Myocyte (in vitro differentiated cells): ENCODE results near the gene ZFP92. TPM values are rescaled to one million over a fixed set of nuclear protein-coding genes. Genes with fewer than 3 reads are reported as not detected.
A peak's percentile ranks its signal among the peaks of the same experiment; 100 is the strongest.

Source experiments
- DNase-seq: peaks from one replicate; pipeline ENCODE4 v3.0.0-alpha.2; 2012; ENCODE audit warnings: low read depth
- total RNA-seq: library from RNA; depleted of rRNA; stranded (reverse); fragments of >200 nt; gene quantifications from 2 replicates; pipeline ENCODE4 v1.2.3, GENCODE V29; 2014

Gene ZFP92
- total RNA-seq, 1 donor from 2014 or later: not detected

DNA sequence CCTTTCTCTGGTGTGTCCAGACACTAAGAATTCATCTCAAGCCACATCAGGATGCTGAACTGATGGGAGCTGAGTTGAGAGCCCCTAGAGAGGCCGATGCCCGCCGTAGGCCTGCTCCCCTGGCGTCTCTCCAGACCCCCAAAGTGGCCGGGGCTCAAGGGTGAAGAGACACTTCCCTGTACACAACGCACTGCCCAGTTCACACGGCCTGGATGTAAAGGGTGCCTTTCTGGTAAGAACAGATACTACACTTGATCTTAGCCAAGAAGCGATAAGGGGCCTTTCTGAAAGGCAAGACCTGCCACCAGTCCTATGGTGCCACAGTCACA, 39.6 kb downstream of the ZFP92 start:
- DNase-seq: no peak

- DNase-seq: no peak
These were observed 43.8 kb downstream of the ZFP92 start for GRCh38 chrX:153454901-153455550.

GRCh38 chrX:153455571-153455970, 44.3 kb downstream of the ZFP92 start:
- no peak for DNase-seq

DNA sequence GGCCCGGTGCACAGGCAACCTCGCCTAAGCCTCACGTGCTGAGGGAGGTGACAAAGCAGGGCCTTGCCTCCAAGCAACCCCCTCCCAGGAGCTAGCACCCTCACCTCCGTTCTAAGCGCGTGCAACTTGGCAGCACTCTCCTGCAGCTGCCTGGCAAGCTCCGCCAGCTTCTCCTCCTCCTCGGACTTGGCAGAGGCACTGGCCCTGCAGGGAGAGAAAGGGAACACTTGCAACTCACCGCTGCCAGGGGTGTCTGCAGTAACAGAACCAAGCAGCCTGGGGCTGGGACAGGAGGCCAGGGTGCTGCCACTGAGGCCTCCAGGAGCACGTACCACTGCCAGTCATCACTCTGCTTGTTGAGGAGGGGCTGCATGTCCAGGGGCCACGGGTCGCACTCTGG, 44.9 kb downstream of the ZFP92 start:
- DNase-seq: no peak

DNA sequence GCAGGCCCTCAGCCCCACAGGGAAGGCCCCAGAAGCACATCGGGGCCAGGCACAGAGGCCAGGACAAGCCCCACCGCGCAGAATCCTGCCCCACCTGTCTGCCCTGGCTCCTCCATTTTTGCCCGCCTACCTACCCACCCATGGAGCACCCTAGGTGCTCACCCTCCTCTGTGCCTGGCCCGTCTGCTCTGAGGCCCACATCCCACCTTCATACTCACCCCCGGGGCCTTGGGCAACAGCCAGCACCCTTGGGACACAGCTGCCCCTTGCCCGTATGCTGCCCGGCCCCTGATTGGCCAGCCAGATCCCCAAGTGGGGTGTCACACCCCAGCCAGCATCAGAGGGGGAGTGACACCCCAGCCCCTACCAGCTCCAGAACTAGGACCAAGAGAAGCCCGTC, 45.4 kb downstream of the ZFP92 start:
- DNase-seq: no peak

DNA sequence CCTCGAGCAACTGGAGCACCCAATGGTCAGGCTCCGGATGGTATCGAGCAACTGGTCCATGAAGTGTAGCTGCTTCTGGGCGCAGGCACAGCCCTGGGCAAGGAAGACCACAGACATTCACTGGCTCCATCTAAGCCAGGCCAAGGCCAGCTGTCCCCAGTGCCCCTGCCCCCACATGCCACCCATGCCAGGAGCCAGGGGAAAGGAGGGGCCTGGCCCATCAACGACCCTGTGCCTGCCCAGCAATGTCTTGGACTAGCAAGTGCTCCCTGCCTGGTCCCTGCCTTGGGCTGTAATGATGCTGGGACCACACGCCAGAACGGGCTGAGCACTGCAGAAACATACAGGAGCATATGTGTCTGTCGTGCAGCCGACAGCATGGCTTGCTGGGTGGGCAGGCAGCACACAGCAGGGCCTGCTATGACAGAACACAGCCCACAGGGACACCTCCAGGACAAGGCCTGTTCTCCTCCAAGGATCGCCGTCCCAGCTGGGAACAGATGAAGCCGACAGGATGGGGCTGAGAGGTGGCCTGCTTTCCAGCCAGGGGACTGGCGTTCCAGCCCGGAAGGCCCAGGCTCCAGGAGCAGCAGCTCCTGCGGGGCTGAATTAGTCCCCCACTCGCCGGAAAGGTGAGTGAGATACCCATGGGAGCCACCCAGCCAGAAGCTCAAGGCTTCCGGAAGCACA, 46.0 kb downstream of the ZFP92 start:
- peak; percentile 81 for DNase-seq

DNA sequence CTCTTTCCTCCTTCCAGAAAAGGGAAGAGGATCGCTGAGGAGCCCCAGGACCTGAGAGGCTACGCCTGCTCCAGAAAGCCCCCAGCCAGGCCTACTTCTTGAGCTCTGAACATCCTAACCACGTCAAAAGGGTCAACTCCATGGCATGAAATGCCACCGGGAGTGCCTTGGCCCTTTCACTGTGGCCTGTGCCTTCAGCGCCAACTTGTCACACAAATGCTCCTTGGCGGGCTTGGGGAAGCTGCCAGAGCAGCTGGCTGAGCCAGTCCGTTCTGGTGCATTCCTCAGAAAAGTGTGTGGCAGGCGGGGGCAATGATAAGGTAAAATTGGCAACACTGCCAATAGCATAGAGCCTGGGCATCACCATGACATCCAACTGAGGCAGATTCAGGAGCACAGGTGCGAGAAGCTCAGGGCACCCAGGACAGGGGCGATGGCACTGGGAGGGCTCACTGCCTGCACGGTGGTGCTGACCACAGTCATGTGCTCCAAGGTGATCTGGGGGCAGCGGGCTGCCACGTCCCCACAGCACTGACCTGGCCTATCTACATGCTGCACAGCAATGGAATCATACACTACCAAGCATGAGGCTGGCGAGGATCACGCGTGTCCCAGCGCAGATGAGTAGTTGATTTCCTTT, 46.7 kb downstream of the ZFP92 start:
- DNase-seq: no peak

DNA sequence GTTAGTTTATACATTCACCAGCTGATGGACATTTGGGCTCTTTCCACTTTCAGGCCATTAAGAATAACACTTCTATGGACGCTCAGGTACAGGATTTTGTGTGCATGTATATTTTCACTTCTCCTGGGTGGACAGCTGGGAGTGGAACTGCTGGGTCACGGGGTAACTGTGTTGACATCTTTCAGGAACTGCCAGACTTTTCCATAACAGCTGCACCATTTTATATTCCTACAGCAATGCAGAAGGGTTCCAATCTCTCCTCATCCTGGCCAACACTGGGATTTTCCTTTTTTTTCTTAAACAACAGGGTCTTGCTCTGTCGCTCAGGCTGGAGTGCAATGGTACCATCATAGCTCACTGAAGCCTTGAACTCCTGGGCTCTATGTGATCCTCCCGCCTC, 47.2 kb downstream of the ZFP92 start:
- DNase-seq: no peak

DNA sequence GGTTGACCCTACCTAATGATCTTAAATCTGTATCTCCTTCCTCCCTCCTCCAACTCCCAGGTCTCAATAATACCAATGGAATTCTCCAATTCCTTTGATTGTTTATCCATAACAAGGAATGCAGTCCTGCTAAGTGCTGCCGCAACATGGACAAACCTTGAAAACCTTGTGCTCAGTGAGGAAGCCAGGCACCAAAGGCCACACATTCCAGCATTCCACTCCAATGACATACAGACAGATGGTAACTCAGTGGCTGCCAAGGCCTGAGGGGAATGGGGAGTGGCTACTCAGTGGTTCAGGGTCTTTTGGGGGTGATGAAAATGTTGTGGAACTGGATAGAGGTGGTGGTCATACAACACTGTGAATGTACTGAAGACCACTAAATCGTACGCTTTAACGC, 48.7 kb downstream of the ZFP92 start:
- peak; percentile 74 for DNase-seq

DNA sequence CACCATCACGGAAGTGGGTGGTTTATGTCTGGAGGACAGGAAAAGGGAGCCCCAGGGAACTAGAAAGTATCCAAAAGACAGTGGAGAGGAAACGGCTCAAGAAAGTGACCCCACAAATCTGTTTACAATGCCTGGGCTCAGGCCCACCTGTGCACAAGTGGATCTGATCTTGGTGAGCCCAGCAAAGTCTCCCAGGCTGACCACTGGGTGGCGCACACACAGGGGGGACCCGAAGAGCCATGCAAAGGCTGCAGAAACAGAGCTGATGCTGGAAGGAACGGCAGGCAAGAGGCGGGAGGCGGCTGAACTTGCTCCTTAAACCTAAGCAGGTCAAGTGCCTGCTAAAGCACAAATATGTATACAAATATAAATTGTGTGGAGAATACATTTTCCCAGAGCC, 49.6 kb downstream of the ZFP92 start:
- DNase-seq: no peak

Other genes with a start within 250 kb of the ZFP92 start
- gene MAGEA1, start 232.2 kb upstream of the ZFP92 start, total RNA-seq: not detected in 2 replicates
- gene PNMA6F, start 89.7 kb upstream of the ZFP92 start, total RNA-seq: not detected in 2 replicates
- gene ZNF275, start 77.3 kb upstream of the ZFP92 start, total RNA-seq: 8.4 and 9.7 TPM in 2 replicates
- not detected in 2 replicates for gene PNMA6E, start 10.1 kb upstream of the ZFP92 start, total RNA-seq
- gene TREX2, start 34.6 kb downstream of the ZFP92 start, total RNA-seq: 0.78 and 1.5 TPM in 2 replicates
- gene HAUS7, start 59.1 kb downstream of the ZFP92 start, total RNA-seq: 15.8 and 36.2 TPM in 2 replicates
- gene BGN, start 83.5 kb downstream of the ZFP92 start, total RNA-seq: 0.94 and 1.1 TPM in 2 replicates
- gene ATP2B3, start 106.2 kb downstream of the ZFP92 start, total RNA-seq: 0.40 and 0.57 TPM in 2 replicates
- 32.6 and 35.1 TPM in 2 replicates for gene CCNQ, start 187.7 kb downstream of the ZFP92 start, total RNA-seq
- not detected in 2 replicates for gene DUSP9, start 235.7 kb downstream of the ZFP92 start, total RNA-seq